ENCODE data around the gene GFOD2.
A peak's percentile ranks its signal among the peaks of the same experiment; 100 is the strongest.

The GFOD2 gene

GRCh38 chr16:67652578-67653127 lies 66.5 kb downstream of the GFOD2 start:
- no peak overlapping the region for H3K27ac ChIP-seq
- peak overlapping the region; percentile 64 for H3K4me3 ChIP-seq
- no peak for DNase-seq (ENCODE audit: low spot score)
- no peak for TF ChIP-seq CTCF (IDR thresholded peaks at IDR 0.05)

GRCh38 chr16:67651847-67652246 lies 67.3 kb downstream of the GFOD2 start:
- H3K4me3 ChIP-seq, result no peak overlapping the region
- no peak overlapping the region for H3K27ac ChIP-seq
- TF ChIP-seq CTCF (IDR thresholded peaks at IDR 0.05), result no peak
- no peak for DNase-seq (ENCODE audit: low spot score)

- no peak overlapping the region for H3K27ac ChIP-seq
- no peak overlapping the region for H3K4me3 ChIP-seq
- no peak for DNase-seq (ENCODE audit: low spot score)
- TF ChIP-seq CTCF (IDR thresholded peaks at IDR 0.05), result no peak
These were observed 68.1 kb downstream of the GFOD2 start for GRCh38 chr16:67651039-67651438.

GRCh38 chr16:67650023-67650422 lies 69.1 kb downstream of the GFOD2 start:
- no peak for DNase-seq (ENCODE audit: low spot score)
- H3K4me3 ChIP-seq, result no peak overlapping the region
- no peak for TF ChIP-seq CTCF (IDR thresholded peaks at IDR 0.05)
- no peak overlapping the region for H3K27ac ChIP-seq

GRCh38 chr16:67649494-67649931 lies 69.6 kb downstream of the GFOD2 start:
- peak overlapping the region; percentile 52 for H3K4me3 ChIP-seq
- no peak for TF ChIP-seq CTCF (IDR thresholded peaks at IDR 0.05)
- DNase-seq (ENCODE audit: low spot score), result no peak
- H3K27ac ChIP-seq, result no peak overlapping the region

GRCh38 chr16:67648764-67649407 lies 70.2 kb downstream of the GFOD2 start:
- H3K4me3 ChIP-seq, result no peak overlapping the region
- no peak for DNase-seq (ENCODE audit: low spot score)
- H3K27ac ChIP-seq, result no peak overlapping the region
- no peak for TF ChIP-seq CTCF (IDR thresholded peaks at IDR 0.05)

GRCh38 chr16:67648088-67648763 lies 70.9 kb downstream of the GFOD2 start:
- Histone ChIP-seq H3K4me3 (no peak overlapping the region), H3K27ac (no peak overlapping the region)
- TF ChIP-seq CTCF (IDR thresholded peaks at IDR 0.05), result no peak
- no peak for DNase-seq (ENCODE audit: low spot score)
